Mesothelial cell of epicardium (in vitro differentiated cells): ENCODE data around the gene CLCN6. TPM values are rescaled to one million over a fixed set of nuclear protein-coding genes. Genes with fewer than 3 reads are reported as not detected.

Experiments
- DNase-seq, 2 experiments: peaks; one replicate each; pipeline ENCODE4 v3.0.0; 2021; ENCODE audit warnings: low spot score in 2 of 2; ENCODE audit not compliant: unreplicated experiment in 2 of 2
- H3K27ac Mint-ChIP-seq: 2 replicates; pipeline ENCODE4 v1.8.0; 2021; ENCODE audit warnings: mixed read lengths
- H3K27me3 Mint-ChIP-seq: 2 replicates; pipeline ENCODE4 v1.8.0; 2021; ENCODE audit warnings: low read depth, mixed read lengths
- H3K36me3 Mint-ChIP-seq: 2 replicates; pipeline ENCODE4 v1.8.0; 2021; ENCODE audit warnings: mixed read lengths
- H3K4me1 Mint-ChIP-seq: 2 replicates; pipeline ENCODE4 v1.8.0; 2021; ENCODE audit warnings: mixed read lengths
- H3K4me3 Mint-ChIP-seq: 2 replicates; pipeline ENCODE4 v1.8.0; 2021; ENCODE audit warnings: mild to moderate bottlenecking, moderate library complexity, mixed read lengths
- H3K9me3 Mint-ChIP-seq: 2 replicates; pipeline ENCODE4 v1.8.0; 2021; ENCODE audit warnings: mixed read lengths
- CTCF ChIP-seq: fragments of 200-600 bp; sonication (generic); IDR thresholded peaks from one replicate; pipeline ENCODE4 v1.5.0; 2021; ENCODE audit warnings: antibody characterized with exemption; ENCODE audit not compliant: unreplicated experiment
- total RNA-seq: library from RNA; stranded (reverse); gene quantifications from 3 replicates; pipeline ENCODE4 v1.2.1, GENCODE V29; 2021

CLCN6 gene
- total RNA-seq, 1 donor from 2014 or later = 30.3 TPM

- no peak overlapping the region for H3K27ac Mint-ChIP-seq
- no peaks in the 10 kb centered on the region for H3K9me3 Mint-ChIP-seq
- no peak overlapping the region for H3K4me3 Mint-ChIP-seq
- peaks cover 13% of the 10 kb centered on the region for H3K36me3 Mint-ChIP-seq
- TF ChIP-seq CTCF = no peak
- peaks cover 32% of the 10 kb centered on the region for H3K4me1 Mint-ChIP-seq
- no peak for DNase-seq
- H3K27me3 Mint-ChIP-seq = no peaks in the 10 kb centered on the region
Observed at GRCh38 chr1:11789126-11790067, 16.6 kb upstream of the CLCN6 start.

GRCh38 chr1:11790101-11790879, 15.7 kb upstream of the CLCN6 start:
- DNase-seq = no peak
- H3K36me3 Mint-ChIP-seq = peaks cover 17% of the 10 kb centered on the region
- no peak overlapping the region for H3K4me3 Mint-ChIP-seq
- no peaks in the 10 kb centered on the region for H3K9me3 Mint-ChIP-seq
- no peak overlapping the region for H3K27ac Mint-ChIP-seq
- no peak for TF ChIP-seq CTCF
- H3K4me1 Mint-ChIP-seq = peaks cover 31% of the 10 kb centered on the region
- no peaks in the 10 kb centered on the region for H3K27me3 Mint-ChIP-seq

- TF ChIP-seq CTCF = no peak
- H3K27me3 Mint-ChIP-seq = no peaks in the 10 kb centered on the region
- peaks cover 29% of the 10 kb centered on the region for H3K4me1 Mint-ChIP-seq
- peak overlapping the region; percentile 82 for H3K27ac Mint-ChIP-seq
- peaks cover 25% of the 10 kb centered on the region for H3K36me3 Mint-ChIP-seq
- H3K9me3 Mint-ChIP-seq = no peaks in the 10 kb centered on the region
- no peak for DNase-seq
- no peak overlapping the region for H3K4me3 Mint-ChIP-seq
Observed at GRCh38 chr1:11790880-11791715, 14.9 kb upstream of the CLCN6 start.

GRCh38 chr1:11792106-11792505, 13.9 kb upstream of the CLCN6 start:
- Mint-ChIP-seq H3K9me3 (no peaks in the 10 kb centered on the region), H3K4me1 (peaks cover 25% of the 10 kb centered on the region), H3K36me3 (peaks cover 25% of the 10 kb centered on the region), H3K27ac (peak overlapping the region; percentile 82), H3K4me3 (no peak overlapping the region), H3K27me3 (no peaks in the 10 kb centered on the region)
- no peak for DNase-seq
- TF ChIP-seq CTCF = no peak

GRCh38 chr1:11793819-11794218, 12.2 kb upstream of the CLCN6 start:
- peaks cover 17% of the 10 kb centered on the region for H3K4me1 Mint-ChIP-seq
- TF ChIP-seq CTCF = no peak
- H3K27ac Mint-ChIP-seq = no peak overlapping the region
- no peaks in the 10 kb centered on the region for H3K9me3 Mint-ChIP-seq
- H3K36me3 Mint-ChIP-seq = peaks cover 25% of the 10 kb centered on the region
- DNase-seq = no peak
- H3K4me3 Mint-ChIP-seq = no peak overlapping the region
- H3K27me3 Mint-ChIP-seq = no peaks in the 10 kb centered on the region
